HG02885 (cell line): Measurements from ENCODE around the gene VIPR2.
"Not testable (repeated sequence)": the region's sequence is repeated elsewhere in the genome, so short reads cannot be mapped to it uniquely, and the experiment has no call there.

Source experiments
- ATAC-seq: cut with Tn5 transposase; IDR thresholded peaks from one replicate; pipeline ENCODE4 v1.9.1; 2021; ENCODE audit warnings: mild to moderate bottlenecking; ENCODE audit not compliant: unreplicated experiment, poor library complexity

Gene VIPR2

GRCh38 chr7:159140170-159140910, 4.3 kb downstream of the VIPR2 start:
- no peak for ATAC-seq

- ATAC-seq, result no peak
Measured at GRCh38 chr7:159139639-159140038, 5.0 kb downstream of the VIPR2 start.

- ATAC-seq, result no peak
Measured at GRCh38 chr7:159139202-159139601, 5.5 kb downstream of the VIPR2 start.

GRCh38 chr7:159138508-159138907, 6.2 kb downstream of the VIPR2 start:
- ATAC-seq, result no peak

GRCh38 chr7:159137906-159138305, 6.8 kb downstream of the VIPR2 start:
- ATAC-seq, result no peak

GRCh38 chr7:159136846-159137245, 7.8 kb downstream of the VIPR2 start:
- no peak for ATAC-seq

- no peak for ATAC-seq
Measured at GRCh38 chr7:159136442-159136841, 8.2 kb downstream of the VIPR2 start.

GRCh38 chr7:159136013-159136412, 8.7 kb downstream of the VIPR2 start:
- ATAC-seq, result no peak

- not testable (repeated sequence) for ATAC-seq
Measured at GRCh38 chr7:159132670-159133443, 11.8 kb downstream of the VIPR2 start.

- ATAC-seq, result no peak
Measured at GRCh38 chr7:159130820-159131219, 13.8 kb downstream of the VIPR2 start.

GRCh38 chr7:159130199-159130775, 14.4 kb downstream of the VIPR2 start:
- no peak for ATAC-seq

GRCh38 chr7:159128767-159129166, 15.9 kb downstream of the VIPR2 start:
- ATAC-seq, result no peak

- no peak for ATAC-seq
Measured at GRCh38 chr7:159127691-159128642, 16.7 kb downstream of the VIPR2 start.

- ATAC-seq, result no peak
Measured at GRCh38 chr7:159126311-159127260, 18.1 kb downstream of the VIPR2 start.

GRCh38 chr7:159125955-159126270, 18.8 kb downstream of the VIPR2 start:
- no peak for ATAC-seq

- ATAC-seq, result no peak
Measured at GRCh38 chr7:159125104-159125954, 19.3 kb downstream of the VIPR2 start.

GRCh38 chr7:159123793-159124192, 20.9 kb downstream of the VIPR2 start:
- not testable (repeated sequence) for ATAC-seq

GRCh38 chr7:159123294-159123693, 21.4 kb downstream of the VIPR2 start:
- ATAC-seq, result not testable (repeated sequence)
